GM18873 (cell line): ENCODE data around the gene BMPR1B.
A peak's percentile ranks its signal among the peaks of the same experiment; 100 is the strongest.

Experiments
- ATAC-seq: cut with Tn5 transposase; IDR thresholded peaks from one replicate; pipeline ENCODE4 v1.9.1; 2021; ENCODE audit warnings: mild to moderate bottlenecking, moderate library complexity, moderate number of reproducible peaks; ENCODE audit not compliant: unreplicated experiment, low FRiP score

The BMPR1B gene

DNA sequence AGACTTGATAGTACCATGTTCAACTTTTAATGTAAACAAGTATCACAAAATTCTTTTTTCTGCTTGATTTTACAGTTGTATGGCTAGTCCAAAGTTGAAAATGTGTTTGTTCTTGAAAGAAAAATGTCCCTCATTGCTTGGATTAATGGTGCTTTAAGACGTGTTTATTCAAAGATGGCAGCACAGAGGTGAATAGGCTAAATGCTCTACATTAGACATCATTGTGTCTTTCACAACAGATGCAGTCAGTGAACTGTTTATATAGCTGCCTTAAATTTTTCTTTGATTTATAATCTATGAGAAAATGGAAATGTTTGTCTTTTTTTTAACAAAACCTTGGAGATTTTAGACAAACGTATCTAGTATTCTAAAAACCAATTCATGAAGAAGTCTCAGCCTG is 137.3 kb downstream of the BMPR1B start:
- ATAC-seq = no peak

DNA sequence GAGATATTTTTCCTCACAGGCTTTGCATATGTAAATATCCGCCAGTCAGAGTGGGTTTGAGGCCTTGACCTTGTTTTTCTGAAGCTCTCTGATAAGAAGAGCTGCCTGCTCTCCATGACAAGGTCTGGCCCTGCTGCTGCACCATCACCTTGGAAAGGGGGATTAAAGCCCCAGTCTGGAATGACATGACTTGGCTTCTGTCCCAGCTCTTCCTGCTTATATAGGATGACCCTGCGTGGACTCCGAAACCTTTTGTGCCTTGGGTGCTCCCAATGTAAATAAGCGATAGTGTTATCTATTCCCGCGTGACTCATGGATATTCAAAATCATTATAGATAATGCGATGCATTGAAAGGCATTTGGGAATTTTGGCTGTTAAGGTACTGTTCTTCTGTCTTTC is 139.3 kb downstream of the BMPR1B start:
- ATAC-seq = no peak

DNA sequence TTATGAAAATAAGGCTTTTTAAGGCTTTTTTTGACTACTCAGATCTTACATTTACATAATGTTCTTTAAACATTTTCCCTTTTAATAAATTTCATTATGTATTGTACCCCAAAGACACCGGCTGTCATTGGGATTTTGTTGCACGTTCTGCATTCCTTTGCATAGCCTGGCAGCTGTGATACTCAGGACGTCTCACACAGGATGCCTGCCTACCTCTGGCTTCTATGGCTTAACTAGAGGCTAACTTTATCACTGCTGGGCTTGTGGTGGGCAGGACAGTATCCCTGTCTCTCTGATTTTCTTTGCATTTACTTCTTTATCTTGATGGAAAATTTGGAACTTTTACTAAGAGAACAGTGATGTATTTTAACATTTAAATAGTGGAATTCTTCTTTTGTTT is 147.8 kb downstream of the BMPR1B start:
- no peak for ATAC-seq

DNA sequence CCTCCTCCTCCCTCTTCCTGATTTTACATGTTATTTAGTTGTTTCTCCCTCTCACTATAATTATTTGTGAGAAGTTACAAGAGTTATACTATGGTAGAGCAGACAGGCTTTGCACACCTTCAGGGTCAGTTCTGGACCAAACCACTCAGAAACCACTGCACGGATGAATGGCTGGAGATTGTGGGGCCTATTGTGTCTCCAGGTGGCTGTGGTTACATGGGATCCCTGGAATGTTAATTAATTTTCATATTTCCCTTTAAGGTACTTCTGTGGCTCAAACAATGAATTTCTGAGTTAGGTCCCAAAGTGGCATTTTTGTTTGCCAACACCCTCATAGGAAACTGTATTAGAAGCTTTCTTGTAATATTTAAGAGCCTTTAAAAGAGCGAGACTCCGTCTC is 151.9 kb downstream of the BMPR1B start:
- no peak for ATAC-seq

DNA sequence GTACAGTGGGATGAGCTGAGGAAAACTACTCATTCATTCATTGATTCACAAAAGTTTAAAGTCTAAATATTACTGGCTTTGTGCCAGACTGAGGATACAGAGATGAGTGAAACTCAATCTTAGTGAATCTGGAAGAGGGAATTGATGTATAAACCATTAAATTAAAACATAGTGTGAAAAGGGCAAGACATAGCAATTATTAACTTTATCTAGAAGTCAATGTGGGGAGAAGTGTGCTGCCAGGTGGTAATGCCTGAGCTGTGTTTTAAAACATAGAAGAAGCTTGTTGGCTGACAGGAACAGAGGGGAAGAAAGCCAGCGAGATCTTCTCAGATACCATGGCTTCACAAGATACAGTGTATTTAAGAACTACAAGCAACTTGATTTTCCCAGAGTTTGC is 153.4 kb downstream of the BMPR1B start:
- no peak for ATAC-seq

DNA sequence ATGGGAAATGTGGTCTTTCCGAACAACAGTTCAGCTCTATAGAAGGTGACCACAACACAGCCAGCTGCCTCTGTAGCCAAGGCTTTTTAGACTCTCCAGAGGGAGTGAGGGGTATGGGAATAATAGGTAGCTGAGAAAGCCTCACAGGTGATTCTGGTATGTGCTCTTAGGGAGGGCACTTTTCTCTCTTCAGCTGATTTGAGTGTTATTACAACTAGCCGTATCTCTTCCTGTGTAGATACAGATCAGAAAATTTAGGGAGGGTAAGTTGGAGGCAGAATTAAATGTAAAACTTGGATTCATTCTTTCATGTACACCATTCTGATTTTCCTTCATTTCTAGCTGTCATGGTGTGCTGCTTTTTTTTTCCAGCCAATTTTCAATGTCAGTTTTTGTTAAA is 154.9 kb downstream of the BMPR1B start:
- no peak for ATAC-seq

DNA sequence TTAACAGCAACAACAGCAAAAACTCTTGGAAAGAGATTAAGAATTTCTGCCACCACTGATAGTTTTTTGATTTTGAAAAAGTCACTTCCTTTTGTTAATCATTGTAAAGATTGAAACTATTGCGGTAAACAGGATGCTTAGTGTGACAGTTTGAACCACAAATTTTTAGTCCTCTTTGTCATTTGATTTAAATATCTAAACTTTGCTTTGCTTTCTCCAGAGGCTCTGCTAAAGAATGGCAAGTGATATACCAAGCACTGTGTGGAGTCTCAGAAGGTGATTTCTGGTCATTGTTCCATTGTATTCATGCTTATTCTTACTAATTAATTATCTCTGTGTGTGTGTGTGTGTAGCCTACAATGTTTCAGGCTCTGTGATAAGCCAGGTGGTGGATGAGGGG is 155.6 kb downstream of the BMPR1B start:
- ATAC-seq = peak; percentile 82

DNA sequence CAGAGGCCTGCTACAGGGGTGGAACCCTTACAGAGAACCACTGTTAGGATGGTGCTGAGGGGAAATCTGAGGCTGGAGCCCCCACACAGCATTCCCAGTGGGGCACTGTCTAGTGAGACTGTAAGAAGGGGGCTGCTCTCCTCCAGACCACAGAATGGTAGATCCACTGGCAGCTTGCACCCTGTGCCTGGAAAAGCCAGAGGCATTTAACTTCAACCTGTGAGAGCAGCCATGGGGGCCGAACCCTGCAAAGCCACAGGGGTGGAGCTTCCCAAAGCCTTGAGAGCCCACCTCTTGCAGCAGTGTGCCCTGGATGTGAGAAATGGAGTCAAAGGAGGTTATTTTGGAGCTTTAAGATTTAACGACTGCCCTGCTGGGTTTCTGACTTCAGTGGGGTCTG is 159.4 kb downstream of the BMPR1B start:
- no peak for ATAC-seq

DNA sequence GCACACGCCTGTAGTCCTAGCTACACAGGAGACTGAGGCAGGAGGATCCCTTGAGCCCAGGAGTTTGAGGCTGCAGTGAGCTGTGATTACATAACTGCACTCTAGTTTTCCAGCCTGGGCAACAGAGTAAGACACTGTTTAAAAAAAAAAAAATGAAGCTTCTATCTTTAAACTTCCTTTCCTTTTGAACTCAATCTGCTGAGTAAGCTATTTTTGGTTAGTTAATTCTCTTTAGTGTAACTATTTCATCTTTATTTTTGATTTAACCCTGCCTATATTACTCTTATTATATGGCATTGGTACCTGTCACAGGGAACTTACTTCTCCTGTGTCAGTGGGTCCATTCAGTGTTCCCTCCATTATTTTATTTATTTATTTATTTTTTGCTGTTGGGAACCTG is 160.8 kb downstream of the BMPR1B start:
- no peak for ATAC-seq

DNA sequence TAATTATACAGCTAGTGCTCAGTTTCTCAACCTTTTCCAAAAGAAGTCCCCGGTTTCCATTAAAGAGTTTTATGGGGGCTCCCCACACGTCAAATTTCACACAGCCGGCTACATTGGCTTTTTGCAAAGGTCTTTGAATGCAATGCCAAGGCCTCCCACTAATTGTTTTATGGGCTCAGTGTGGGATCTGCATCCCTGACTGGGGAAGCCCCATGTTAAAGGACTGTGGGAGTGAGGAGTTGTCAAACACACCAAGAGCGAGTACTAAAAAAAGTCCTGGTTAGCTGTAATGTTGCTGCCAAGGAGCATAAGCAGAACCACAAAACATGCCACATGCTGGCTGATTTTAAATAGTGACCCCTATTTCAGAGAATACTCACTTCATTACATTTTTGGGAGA is 162.6 kb downstream of the BMPR1B start:
- ATAC-seq = no peak

DNA sequence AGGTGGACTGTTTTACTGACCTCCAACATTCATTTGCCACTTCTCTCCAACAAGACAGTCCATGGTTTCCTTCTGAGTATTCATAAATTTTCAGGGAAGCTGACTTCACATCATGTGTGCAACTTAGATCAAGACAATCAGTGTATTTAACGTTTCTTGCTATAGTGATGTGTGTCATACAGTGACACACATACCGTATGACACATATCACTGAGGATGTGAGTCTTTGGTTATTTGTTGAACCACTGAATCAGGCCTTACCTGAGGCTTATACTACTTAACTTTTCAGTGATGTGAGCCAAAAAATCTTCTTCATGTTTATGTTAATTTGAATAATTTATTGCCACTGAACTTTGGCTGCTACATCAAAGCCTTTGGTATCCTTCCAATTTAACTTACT is 166.8 kb downstream of the BMPR1B start:
- ATAC-seq = no peak

DNA sequence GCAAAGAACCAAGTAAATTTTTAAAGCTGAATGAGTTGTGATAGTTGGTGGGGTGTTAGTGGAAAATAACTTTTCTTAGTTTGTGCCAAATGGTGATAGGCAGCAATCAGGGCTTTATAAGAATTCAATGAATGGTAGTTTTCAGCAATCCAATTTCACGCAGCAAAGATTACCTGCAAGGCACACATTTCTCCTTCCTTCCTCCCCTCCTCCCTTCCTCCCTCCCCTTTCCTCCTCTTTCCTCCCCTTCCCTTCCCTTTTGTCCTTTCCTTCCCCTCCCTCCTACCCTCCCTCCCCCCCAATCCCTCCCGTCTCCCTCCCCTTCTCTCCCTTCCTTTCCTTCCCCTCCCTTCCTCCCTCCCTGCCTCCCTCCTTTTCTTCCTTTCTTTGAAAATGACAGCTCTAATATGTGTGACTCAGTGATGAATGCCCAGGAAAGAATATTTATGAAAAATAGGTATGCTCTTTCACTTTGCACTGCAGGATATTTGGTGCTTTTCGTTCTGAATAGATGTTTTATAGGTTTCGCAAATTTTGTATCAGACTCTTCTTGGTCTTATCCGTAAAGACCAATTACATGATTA is 168.1 kb downstream of the BMPR1B start:
- no peak for ATAC-seq

DNA sequence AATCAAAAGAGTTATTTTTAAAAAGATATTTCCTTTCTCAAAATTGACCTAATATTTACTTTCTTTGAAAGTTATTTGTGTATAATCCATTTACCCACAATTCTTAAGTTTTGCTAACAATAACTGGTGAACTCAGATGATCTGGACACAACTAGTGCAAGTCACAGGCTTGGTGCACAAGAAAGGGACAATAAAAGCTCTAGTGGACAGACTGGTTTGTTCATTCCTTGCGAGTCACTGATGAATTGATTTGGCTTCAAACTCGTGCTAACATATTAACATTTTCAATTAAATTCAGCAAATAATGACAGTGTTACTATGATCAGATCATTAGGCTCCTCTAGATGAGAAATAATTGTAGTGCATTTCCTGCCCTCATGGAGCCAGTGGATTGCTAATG is 169.2 kb downstream of the BMPR1B start:
- ATAC-seq = no peak

DNA sequence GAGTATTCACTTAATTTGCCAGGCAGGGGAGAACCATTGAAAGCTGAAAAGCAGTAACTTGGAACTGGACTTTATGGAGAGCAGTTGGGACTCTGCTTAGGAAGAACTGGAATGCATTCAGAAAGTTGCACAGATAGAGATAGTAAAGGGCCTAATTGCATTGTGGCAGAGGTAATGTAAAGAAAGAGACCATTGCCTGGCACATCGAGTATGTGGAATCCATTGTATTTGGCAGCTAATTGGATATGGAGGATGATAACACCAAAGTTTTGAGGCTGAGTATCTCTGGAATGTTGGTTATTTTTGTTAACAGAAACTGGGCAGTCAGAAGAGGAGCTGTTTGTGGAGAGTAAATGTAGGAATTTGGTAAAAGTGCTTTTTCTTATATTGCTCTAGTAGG is 169.9 kb downstream of the BMPR1B start:
- no peak for ATAC-seq

DNA sequence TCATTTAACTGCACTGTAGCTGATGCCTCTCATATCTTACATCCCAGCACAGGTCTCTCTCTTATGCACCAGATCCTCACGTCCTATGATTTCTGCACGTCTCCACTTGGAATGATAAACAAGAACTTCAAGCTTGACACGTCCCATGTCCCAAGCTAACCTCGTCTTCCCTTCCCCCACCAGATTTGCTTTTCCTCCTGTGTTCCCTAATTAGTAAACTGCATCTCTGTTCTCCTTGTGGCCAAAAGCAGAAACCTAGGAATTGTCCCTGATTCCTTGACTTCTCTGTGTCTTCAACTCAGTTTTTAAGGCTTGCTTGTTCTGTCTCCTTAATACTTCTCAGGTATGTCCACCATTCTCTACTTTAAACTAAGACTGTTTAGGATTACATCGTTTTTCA is 171.9 kb downstream of the BMPR1B start:
- no peak for ATAC-seq

DNA sequence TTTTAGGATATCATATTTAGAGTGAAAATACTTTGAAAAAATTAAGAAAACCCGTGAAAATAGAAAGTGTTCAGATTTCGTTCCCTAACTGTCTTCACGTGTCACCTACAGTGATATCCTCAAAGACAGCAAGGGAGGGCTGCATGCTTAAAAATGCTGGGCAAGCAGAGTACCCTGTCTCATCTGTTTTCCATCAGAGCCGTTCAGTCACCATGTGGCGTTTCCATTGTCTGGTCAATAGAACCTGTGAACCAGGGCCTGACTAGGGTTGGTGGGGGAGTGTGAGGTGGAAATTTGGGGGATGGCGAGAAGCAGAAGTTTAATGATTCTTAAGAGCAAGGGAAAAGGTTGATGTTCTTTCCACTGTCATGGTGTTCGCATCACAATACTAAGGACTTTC is 173.9 kb downstream of the BMPR1B start:
- no peak for ATAC-seq

DNA sequence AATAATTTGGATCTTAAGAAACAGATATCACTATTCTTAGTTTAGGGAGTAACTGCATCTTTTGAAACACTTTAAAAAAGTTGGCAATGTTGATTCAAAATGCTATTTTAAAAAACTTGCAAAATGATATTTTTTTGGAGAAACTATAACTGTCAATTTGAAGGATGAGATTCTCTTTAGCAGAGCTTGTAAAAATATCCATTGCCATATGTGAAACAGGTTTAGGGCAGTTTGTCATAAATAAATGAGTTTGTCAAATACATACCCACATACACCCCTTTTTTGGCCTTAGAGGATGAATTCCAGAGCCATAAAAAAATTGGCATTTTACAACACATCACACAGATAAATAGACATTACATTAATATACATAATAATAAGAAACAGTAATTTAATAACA is 174.6 kb downstream of the BMPR1B start:
- ATAC-seq = no peak

DNA sequence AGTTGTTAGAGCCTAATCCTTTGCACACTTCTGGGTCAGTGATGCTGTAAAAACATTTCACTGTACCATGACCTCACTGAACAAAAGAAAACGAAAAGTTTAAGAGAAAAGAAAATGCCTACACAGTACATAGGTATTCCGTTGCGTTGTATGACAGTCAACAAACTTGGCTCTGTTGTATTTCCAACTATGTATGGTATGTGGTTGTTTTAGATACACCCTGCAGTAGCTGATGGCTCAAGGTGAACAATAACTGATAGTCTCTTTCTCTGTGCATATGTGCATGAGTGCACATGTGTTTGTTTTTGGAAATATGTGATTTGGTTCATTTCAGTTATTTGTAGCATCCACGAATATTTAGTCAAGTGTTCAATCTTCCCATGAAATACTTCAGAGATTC is 176.0 kb downstream of the BMPR1B start:
- no peak for ATAC-seq

DNA sequence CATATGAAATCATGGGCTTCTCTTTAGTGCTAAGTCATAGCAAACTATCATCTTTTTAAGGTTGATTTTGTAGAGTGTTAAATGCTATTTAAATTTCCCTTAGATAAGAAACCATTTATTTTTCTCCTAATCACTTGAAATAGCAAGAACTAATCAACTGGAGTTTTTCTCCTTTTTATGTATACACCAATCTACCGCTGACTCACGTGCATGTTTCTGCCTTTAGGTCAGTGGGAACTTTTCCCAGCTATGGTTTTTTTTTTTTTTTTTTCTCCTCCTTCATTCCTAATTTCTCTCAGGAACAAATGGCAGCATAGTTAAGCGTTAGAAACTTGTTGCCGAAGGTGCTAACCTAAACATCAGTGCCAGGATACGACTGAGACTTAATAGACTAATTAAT is 176.4 kb downstream of the BMPR1B start:
- no peak for ATAC-seq

DNA sequence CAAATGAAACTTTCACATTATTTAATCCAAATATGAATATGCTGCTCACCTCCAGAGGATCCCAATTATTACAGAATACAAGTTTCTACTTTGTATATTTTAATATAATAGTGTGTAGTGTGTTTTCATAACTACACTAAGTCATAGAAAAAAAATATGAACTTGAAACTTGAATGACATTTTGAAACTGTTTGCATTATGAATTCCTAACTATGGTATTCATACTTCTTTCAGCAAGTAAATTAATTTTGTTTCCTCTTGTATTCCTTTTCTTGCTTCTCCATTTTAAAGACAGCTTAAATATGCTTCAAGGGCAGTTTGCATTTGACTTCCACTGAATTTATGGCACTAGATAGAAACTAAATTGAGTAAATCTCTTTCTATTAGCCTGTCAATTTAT is 177.1 kb downstream of the BMPR1B start:
- ATAC-seq = no peak

DNA sequence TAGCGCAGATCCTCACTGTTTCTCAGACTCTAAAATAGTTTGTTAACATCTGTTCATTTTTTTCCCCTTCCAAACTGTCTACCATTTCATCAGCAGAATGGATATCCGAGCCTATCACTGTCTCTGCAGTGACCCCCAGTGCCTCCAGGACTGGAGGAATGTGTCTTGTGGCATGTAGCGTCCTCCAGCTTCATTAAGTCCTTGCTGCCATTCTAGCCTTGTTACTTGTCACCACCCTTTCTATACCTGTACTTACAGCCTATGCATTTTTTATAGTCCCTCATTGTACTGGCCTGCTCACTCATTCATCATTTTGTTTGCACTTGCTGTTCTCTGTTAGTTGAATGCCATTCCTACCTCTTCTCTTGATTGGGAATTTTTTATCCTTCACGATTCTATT is 179.1 kb downstream of the BMPR1B start:
- no peak for ATAC-seq

DNA sequence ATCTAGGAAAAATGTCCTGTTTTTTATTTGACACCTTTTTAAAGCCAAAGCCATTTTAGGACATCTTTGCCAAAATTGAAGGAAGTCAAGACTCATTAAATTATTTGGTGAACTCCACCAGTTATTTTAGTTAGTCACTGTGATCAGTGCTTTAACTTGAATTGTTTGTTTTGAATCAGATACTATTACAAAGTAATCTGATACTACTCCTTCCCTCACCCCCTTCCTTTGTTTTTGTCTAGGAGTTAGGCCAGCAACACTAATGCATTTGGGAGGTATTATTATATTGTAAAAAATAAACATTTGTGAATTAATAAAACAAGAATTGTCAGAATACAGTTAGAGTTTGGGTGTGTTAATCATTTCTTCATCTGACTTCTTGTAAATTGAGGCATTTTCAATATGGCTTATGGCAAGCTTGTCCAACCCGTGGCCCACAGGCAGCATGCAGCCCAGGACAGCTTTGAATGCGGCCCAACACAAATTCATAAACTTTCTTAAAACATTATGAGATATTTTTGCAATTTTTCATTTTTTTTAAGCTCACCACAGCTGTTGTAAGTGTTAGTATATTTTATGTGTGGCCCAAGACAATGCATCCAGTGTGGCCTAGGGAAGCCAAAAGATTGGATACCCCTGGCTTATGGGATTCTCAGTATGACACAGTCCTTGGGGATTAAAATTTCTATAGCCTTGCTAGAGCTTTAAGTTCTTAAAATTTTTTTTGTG is 182.2 kb downstream of the BMPR1B start:
- no peak for ATAC-seq

DNA sequence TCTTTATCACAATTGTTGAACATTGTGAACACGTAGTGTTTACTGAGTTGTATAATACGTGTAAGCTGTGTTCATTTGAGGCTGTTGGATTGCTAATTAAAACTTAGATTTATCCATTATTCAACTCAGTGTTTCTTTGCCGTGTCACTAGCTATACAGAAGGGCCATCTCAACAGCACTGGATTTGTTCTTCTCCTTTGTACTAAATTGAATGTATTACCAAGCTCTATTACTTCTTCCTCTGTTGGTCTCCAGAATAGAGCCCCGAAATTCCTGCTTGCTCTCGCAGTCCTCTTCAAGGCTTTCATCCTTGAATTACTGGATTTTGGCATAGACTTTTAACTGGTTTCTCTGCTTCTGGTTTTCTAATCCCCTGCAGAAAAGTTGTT is 182.8 kb downstream of the BMPR1B start:
- ATAC-seq = no peak
